PC-3 (cell line): ENCODE data around the gene TEAD4.

Experiments
- EZH2 ChIP-seq: fragments of 300-600 bp; sonication (generic); IDR thresholded peaks from one replicate; pipeline ENCODE4 v1.6.1; 2017; ENCODE audit warnings: antibody characterized with exemption, mild to moderate bottlenecking, low read length; ENCODE audit not compliant: unreplicated experiment
- TF ChIP-seq, protein P1 (sequence below): fragments of 300-600 bp; sonication (generic); conservative IDR thresholded peaks from 2 replicates; pipeline ENCODE4 v1.5.1; 2017; ENCODE audit warnings: antibody characterized with exemption, low read depth, mild to moderate bottlenecking, low read length

DNA sequence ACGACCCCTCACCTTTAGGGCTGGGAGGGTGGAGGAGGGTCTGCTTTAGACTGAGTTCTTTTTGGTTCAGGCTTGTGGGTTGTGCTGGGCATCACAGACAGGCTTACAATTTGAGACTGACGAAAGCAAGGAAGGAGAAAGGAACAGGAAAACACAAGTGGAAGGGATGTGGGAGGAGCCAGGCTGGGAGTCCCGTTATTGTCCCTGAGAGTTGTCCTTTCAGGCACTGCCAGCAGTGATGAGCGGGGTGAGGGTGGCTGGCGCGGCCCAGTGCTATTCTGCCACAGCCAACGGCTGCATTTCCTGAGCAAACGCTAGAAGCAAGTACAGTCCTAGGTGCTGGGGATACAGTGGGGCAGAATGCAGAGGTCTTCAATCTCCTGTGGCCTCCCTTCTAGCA is 88.8 kb downstream of the TEAD4 start:
- TF ChIP-seq, protein P1, sequence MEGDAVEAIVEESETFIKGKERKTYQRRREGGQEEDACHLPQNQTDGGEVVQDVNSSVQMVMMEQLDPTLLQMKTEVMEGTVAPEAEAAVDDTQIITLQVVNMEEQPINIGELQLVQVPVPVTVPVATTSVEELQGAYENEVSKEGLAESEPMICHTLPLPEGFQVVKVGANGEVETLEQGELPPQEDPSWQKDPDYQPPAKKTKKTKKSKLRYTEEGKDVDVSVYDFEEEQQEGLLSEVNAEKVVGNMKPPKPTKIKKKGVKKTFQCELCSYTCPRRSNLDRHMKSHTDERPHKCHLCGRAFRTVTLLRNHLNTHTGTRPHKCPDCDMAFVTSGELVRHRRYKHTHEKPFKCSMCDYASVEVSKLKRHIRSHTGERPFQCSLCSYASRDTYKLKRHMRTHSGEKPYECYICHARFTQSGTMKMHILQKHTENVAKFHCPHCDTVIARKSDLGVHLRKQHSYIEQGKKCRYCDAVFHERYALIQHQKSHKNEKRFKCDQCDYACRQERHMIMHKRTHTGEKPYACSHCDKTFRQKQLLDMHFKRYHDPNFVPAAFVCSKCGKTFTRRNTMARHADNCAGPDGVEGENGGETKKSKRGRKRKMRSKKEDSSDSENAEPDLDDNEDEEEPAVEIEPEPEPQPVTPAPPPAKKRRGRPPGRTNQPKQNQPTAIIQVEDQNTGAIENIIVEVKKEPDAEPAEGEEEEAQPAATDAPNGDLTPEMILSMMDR: no peak
- TF ChIP-seq EZH2: no peak
